OCI-LY1 (cell line): ENCODE measurements around the gene NEU3.

ENCODE experiments used
- H2AFZ ChIP-seq: fragments of 200-600 bp; sonication (generic), shearing (Covaris generic); 2 replicates; pipeline ENCODE4 v1.6.0; 2014; ENCODE audit warnings: antibody characterized with exemption, mild to moderate bottlenecking, low read length
- H3F3A ChIP-seq: fragments of 200-600 bp; sonication (generic), shearing (Covaris generic); 2 replicates; pipeline ENCODE4 v1.6.0; 2014; ENCODE audit warnings: mild to moderate bottlenecking, antibody characterized with exemption, low read length, moderate library complexity; ENCODE audit not compliant: insufficient read depth
- H3K27ac ChIP-seq: fragments of 200-600 bp; sonication (generic); 2 replicates; pipeline ENCODE4 v1.5.1; 2014; ENCODE audit warnings: low read length, mixed run types, mild to moderate bottlenecking, low read depth; ENCODE audit not compliant: poor library complexity, severe bottlenecking
- H3K27me3 ChIP-seq: fragments of 200-600 bp; sonication (generic); 2 replicates; pipeline ENCODE4 v1.6.0; 2014; ENCODE audit warnings: antibody characterized with exemption, mild to moderate bottlenecking, low read length, moderate library complexity; ENCODE audit not compliant: insufficient read depth
- H3K36me3 ChIP-seq: fragments of 200-600 bp; sonication (generic); 2 replicates; pipeline ENCODE4 v1.6.1; 2014; ENCODE audit warnings: mild to moderate bottlenecking, antibody characterized with exemption, low read length, moderate library complexity, mixed read lengths; ENCODE audit not compliant: insufficient read depth
- H3K4me1 ChIP-seq: fragments of 200-600 bp; sonication (generic); 2 replicates; pipeline ENCODE4 v1.5.1; 2014; ENCODE audit warnings: mild to moderate bottlenecking, low read length, moderate library complexity; ENCODE audit not compliant: insufficient read depth, severe bottlenecking
- H3K4me2 ChIP-seq: fragments of 200-600 bp; sonication (generic), shearing (Covaris generic); 2 replicates; pipeline ENCODE4 v1.6.1; 2014; ENCODE audit warnings: low read length
- H3K4me3 ChIP-seq: fragments of 200-600 bp; sonication (generic); 2 replicates; pipeline ENCODE4 v1.5.1; 2014; ENCODE audit warnings: low read length, low read depth, mild to moderate bottlenecking, mixed read lengths; ENCODE audit not compliant: poor library complexity, severe bottlenecking
- H3K79me2 ChIP-seq: fragments of 200-600 bp; shearing (Covaris generic); 2 replicates; pipeline ENCODE4 v1.6.1; 2016; ENCODE audit warnings: mixed run types, low read length, mixed read lengths; ENCODE audit not compliant: insufficient read depth
- H3K9ac ChIP-seq: fragments of 200-600 bp; sonication (generic), shearing (Covaris generic); 2 replicates; pipeline ENCODE4 v1.6.1; 2014; ENCODE audit warnings: mild to moderate bottlenecking, low read length, mixed read lengths
- H3K9me2 ChIP-seq: fragments of 200-600 bp; sonication (generic), shearing (Covaris generic); 2 replicates; pipeline ENCODE4 v1.6.1; 2014; ENCODE audit warnings: low read depth, mild to moderate bottlenecking, low read length, mixed read lengths
- H3K9me3 ChIP-seq: fragments of 200-600 bp; shearing (Covaris generic); 2 replicates; pipeline ENCODE4 v1.6.1; 2014; ENCODE audit warnings: low read length, mixed read lengths
- H4K20me1 ChIP-seq: fragments of 200-600 bp; sonication (generic), shearing (Covaris generic); 2 replicates; pipeline ENCODE4 v1.6.0; 2016; ENCODE audit warnings: mild to moderate bottlenecking, low read length; ENCODE audit not compliant: insufficient read depth
- CTCF ChIP-seq: fragments of 200-600 bp; sonication (generic), shearing (Covaris generic); IDR thresholded peaks from 2 replicates; pipeline ENCODE4 v1.5.1; 2017; ENCODE audit warnings: mild to moderate bottlenecking, antibody characterized with exemption, low read length, moderate library complexity, mixed read lengths
- EZH2 ChIP-seq: fragments of 200-600 bp; sonication (generic), shearing (Covaris generic); IDR thresholded peaks from 2 replicates; pipeline ENCODE4 v1.8.0; 2017; ENCODE audit warnings: borderline replicate concordance, mixed run types, mild to moderate bottlenecking, antibody characterized with exemption, low read length, moderate library complexity, mixed read lengths

Gene NEU3

GRCh38 chr11:75066061-75066460, 77.3 kb downstream of the NEU3 start:
- TF ChIP-seq CTCF (no peak), EZH2 (no peak)
- H2AFZ ChIP-seq = no peak overlapping the region
- no peak overlapping the region for H3K4me3 ChIP-seq
- no peaks in the 10 kb centered on the region for H3K9me2 ChIP-seq
- no peaks in the 10 kb centered on the region for H3K4me1 ChIP-seq
- no peak overlapping the region for H3K4me2 ChIP-seq
- no peak overlapping the region for H3K27ac ChIP-seq
- H3K36me3 ChIP-seq = no peaks in the 10 kb centered on the region
- H3K9me3 ChIP-seq = peaks cover 3% of the 10 kb centered on the region; the same call in 1 of the 2 replicates
- H3F3A ChIP-seq = no peaks in the 10 kb centered on the region
- H3K9ac ChIP-seq = no peak overlapping the region
- H4K20me1 ChIP-seq = no peaks in the 10 kb centered on the region
- no peaks in the 10 kb centered on the region for H3K27me3 ChIP-seq
- no peaks in the 10 kb centered on the region for H3K79me2 ChIP-seq
